Neutrophil (primary cell): ENCODE results near the gene GJD3.

Source experiments
- H3K27ac ChIP-seq: fragments of 200-600 bp; sonication (generic); 2 replicates; pipeline ENCODE4 v1.5.1; 2016; ENCODE audit warnings: mild to moderate bottlenecking, moderate library complexity
- H3K27me3 ChIP-seq: fragments of 200-600 bp; sonication (generic); 2 replicates; pipeline ENCODE4 v1.6.0; 2016; ENCODE audit warnings: mild to moderate bottlenecking
- H3K36me3 ChIP-seq: fragments of 200-600 bp; sonication (generic); 2 replicates; pipeline ENCODE4 v1.5.1; 2017
- H3K4me1 ChIP-seq, 2 experiments: fragments of 200-600 bp in 1 of 2; sonication (generic) in 1 of 2; 1 replicate in 1 of 2; 2 replicates in 1 of 2; pipeline versions ENCODE4 v1.5.1 to v1.6.1; 2013 to 2016; ENCODE audit warnings: low read depth in 1 of 2, low read length in 1 of 2, mild to moderate bottlenecking in 1 of 2, moderate library complexity in 1 of 2; ENCODE audit not compliant: control insufficient read depth in 1 of 2, insufficient read depth in 1 of 2
- H3K4me3 ChIP-seq, 2 experiments: fragments of 200-600 bp in 1 of 2; sonication (generic) in 1 of 2; 1 replicate in 1 of 2; 2 replicates in 1 of 2; pipeline ENCODE4 v1.5.1; 2013 to 2016; ENCODE audit warnings: low read depth in 1 of 2, low read length in 1 of 2, mild to moderate bottlenecking in 1 of 2, moderate library complexity in 1 of 2
- H3K9me3 ChIP-seq: fragments of 200-600 bp; sonication (generic); 2 replicates; pipeline ENCODE4 v1.5.1; 2016
- CTCF ChIP-seq: fragments of 200-600 bp; sonication (generic); IDR thresholded peaks from 2 replicates; pipeline ENCODE4 v1.5.1; 2016; ENCODE audit warnings: antibody characterized with exemption

GJD3 gene

GRCh38 chr17:40325156-40326013 is 39.2 kb downstream of the GJD3 start:
- Histone ChIP-seq H3K4me1 (peaks cover 93 to 98% of the 10 kb centered on the region in 2 experiments), H3K4me3 (peak overlapping the region; percentile 60 to 88), H3K27me3 (no peaks in the 10 kb centered on the region), H3K36me3 (no peaks in the 10 kb centered on the region), H3K9me3 (no peaks in the 10 kb centered on the region), H3K27ac (peak overlapping the region; percentile 98)
- TF ChIP-seq CTCF, result no peak

- H3K4me1 ChIP-seq, result peaks cover 89 to 98% of the 10 kb centered on the region in 2 experiments
- peak overlapping the region; percentile 88 to 99 for H3K4me3 ChIP-seq
Observed at GRCh38 chr17:40323391-40324381, 40.9 kb downstream of the GJD3 start.

GRCh38 chr17:40322358-40323315 is 41.9 kb downstream of the GJD3 start:
- H3K4me3 ChIP-seq, result peak overlapping the region; percentile 88 to 99
- peaks cover 81 to 92% of the 10 kb centered on the region in 2 experiments for H3K4me1 ChIP-seq
- no peaks in the 10 kb centered on the region for H3K9me3 ChIP-seq
- TF ChIP-seq CTCF, result peak; percentile 40
- H3K27me3 ChIP-seq, result no peaks in the 10 kb centered on the region
- H3K27ac ChIP-seq, result peak overlapping the region; percentile 98
- peaks cover 4% of the 10 kb centered on the region for H3K36me3 ChIP-seq

More at GRCh38 chr17:40323391-40324381, 40.9 kb downstream of the GJD3 start:
- Histone ChIP-seq H3K9me3 (no peaks in the 10 kb centered on the region), H3K36me3 (peaks cover 4% of the 10 kb centered on the region), H3K27ac (peak overlapping the region; percentile 98), H3K27me3 (no peaks in the 10 kb centered on the region)
- TF ChIP-seq CTCF, result peak; percentile 3

- Histone ChIP-seq H3K27me3 (no peaks in the 10 kb centered on the region), H3K4me1 (peaks cover 81 to 92% of the 10 kb centered on the region in 2 experiments), H3K27ac (peak overlapping the region; percentile 98), H3K4me3 (peak overlapping the region; percentile 88 to 99), H3K36me3 (peaks cover 4% of the 10 kb centered on the region), H3K9me3 (no peaks in the 10 kb centered on the region)
- TF ChIP-seq CTCF, result no peak
Observed at GRCh38 chr17:40321961-40322357, 42.6 kb downstream of the GJD3 start.
